Gastroesophageal sphincter (tissue), 4 donors: ENCODE data around the gene NOX3. TPM values are rescaled to one million over a fixed set of nuclear protein-coding genes. Genes with fewer than 3 reads are reported as not detected.

Experiments used
- ATAC-seq: fragments of 150-250 bp; one replicate; pipeline ENCODE4 v1.9.1; 2016; ENCODE audit warnings: mild to moderate bottlenecking, moderate library complexity
- H3K27ac ChIP-seq, 4 donors: fragments of 200-600 bp; sonication (generic) in 3 of 4; 1 replicate in 3 of 4; 2 replicates in 1 of 4; pipeline ENCODE4 v1.5.1; 2016 to 2019
- H3K27me3 ChIP-seq: fragments of 200-600 bp; sonication (generic); one replicate; pipeline ENCODE4 v1.5.1; 2019
- H3K36me3 ChIP-seq, 2 donors: fragments of 200-600 bp; sonication (generic); one replicate each; pipeline ENCODE4 v1.5.1; 2019; ENCODE audit warnings: control low read depth in 1 of 2
- H3K4me1 ChIP-seq, 3 donors: fragments of 200-600 bp; sonication (generic); 1 replicate in 2 of 3; 2 replicates in 1 of 3; pipeline ENCODE4 v1.5.1; 2016 to 2019; ENCODE audit warnings: control low read depth in 2 of 3
- H3K4me3 ChIP-seq, 2 donors: fragments of 200-600 bp; sonication (generic); one replicate each; pipeline ENCODE4 v1.5.1; 2019; ENCODE audit warnings: mild to moderate bottlenecking in 1 of 2, moderate library complexity in 1 of 2
- H3K9me3 ChIP-seq, 3 donors: fragments of 200-600 bp; sonication (generic); one replicate each; pipeline ENCODE4 v1.5.1; 2017 to 2019; ENCODE audit warnings: control low read depth in 2 of 3
- EP300 ChIP-seq: sonication (generic); formaldehyde crosslinking; IDR thresholded peaks from one replicate; pipeline ENCODE4 v1.6.1; 2017; ENCODE audit warnings: antibody characterized with exemption, mild to moderate bottlenecking
- POLR2A ChIP-seq, 2 donors: fragments of 450-650 bp; IDR thresholded peaks; one replicate each; pipeline ENCODE4 v1.6.1; 2017; ENCODE audit warnings: antibody characterized with exemption in 2 of 2, mild to moderate bottlenecking in 2 of 2, moderate library complexity in 1 of 2
- POLR2AphosphoS5 ChIP-seq: sonication (generic); formaldehyde crosslinking; IDR thresholded peaks from one replicate; pipeline ENCODE4 v1.6.1; 2017; ENCODE audit warnings: antibody characterized with exemption
- WGBS, 2 donors: methylation state at CpG; one replicate each; pipeline ENCODE4 v1.1.5; 2018; ENCODE audit warnings: low coverage in 1 of 2; 5-methylcytosine and 5-hydroxymethylcytosine counted together
- total RNA-seq, 4 donors: library from RNA; depleted of rRNA; stranded (reverse); fragments of >200 nt; gene quantifications; one replicate each; pipeline ENCODE4 v1.1.0, GENCODE V29; 2016
- TF ChIP-seq, protein P1 (sequence below), 4 experiments: fragments of 200-600 bp in 2 of 4; fragments of 450-650 bp in 2 of 4; sonication (generic) in 1 of 4; IDR thresholded peaks; one replicate each; pipeline ENCODE4 v1.5.1; 2017 to 2019; ENCODE audit warnings: antibody characterized with exemption in 4 of 4, mild to moderate bottlenecking in 2 of 4, moderate library complexity in 2 of 4

The NOX3 gene
- total RNA-seq, 4 donors from 2014 or later = 0.54 TPM; not detected in 3

DNA sequence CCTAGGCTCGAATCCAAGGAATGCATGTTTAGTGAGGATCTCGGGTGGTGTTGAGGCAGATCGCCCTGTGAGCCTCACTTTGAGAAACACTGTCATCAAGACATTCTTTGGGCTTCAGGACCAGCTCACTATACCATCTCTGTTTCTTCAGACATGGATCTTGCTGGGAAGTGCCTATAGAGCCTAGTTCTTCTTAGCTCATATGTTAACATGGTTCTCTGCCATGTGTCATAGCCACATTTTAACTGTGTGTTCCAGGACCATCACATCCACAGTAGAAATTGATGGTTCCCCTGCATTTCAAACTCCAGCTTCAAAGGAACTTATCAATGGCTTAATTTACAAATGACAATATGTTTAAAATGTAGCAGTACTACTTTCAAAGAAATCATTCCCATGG, 57.4 kb downstream of the NOX3 start:
- no peaks in the 10 kb centered on the region for H3K36me3 ChIP-seq
- no peak overlapping the region for H3K27ac ChIP-seq
- H3K4me3 ChIP-seq = no peak overlapping the region
- no peaks in the 10 kb centered on the region for H3K27me3 ChIP-seq
- WGBS, 2 donors = 55% methylated on average over 3 of the region's 3 CpGs; no CpG with 5 or more reads in 1 of the 2 donors
- H3K4me1 ChIP-seq = no peaks in the 10 kb centered on the region
- no peak for TF ChIP-seq POLR2A (IDR thresholded peaks at IDR 0.05)
- no peak for TF ChIP-seq EP300
- TF ChIP-seq POLR2AphosphoS5 = no peak
- TF ChIP-seq, protein P1, sequence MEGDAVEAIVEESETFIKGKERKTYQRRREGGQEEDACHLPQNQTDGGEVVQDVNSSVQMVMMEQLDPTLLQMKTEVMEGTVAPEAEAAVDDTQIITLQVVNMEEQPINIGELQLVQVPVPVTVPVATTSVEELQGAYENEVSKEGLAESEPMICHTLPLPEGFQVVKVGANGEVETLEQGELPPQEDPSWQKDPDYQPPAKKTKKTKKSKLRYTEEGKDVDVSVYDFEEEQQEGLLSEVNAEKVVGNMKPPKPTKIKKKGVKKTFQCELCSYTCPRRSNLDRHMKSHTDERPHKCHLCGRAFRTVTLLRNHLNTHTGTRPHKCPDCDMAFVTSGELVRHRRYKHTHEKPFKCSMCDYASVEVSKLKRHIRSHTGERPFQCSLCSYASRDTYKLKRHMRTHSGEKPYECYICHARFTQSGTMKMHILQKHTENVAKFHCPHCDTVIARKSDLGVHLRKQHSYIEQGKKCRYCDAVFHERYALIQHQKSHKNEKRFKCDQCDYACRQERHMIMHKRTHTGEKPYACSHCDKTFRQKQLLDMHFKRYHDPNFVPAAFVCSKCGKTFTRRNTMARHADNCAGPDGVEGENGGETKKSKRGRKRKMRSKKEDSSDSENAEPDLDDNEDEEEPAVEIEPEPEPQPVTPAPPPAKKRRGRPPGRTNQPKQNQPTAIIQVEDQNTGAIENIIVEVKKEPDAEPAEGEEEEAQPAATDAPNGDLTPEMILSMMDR (IDR thresholded peaks at IDR 0.05) = no peak
- no peak for ATAC-seq
- no peaks in the 10 kb centered on the region for H3K9me3 ChIP-seq

DNA sequence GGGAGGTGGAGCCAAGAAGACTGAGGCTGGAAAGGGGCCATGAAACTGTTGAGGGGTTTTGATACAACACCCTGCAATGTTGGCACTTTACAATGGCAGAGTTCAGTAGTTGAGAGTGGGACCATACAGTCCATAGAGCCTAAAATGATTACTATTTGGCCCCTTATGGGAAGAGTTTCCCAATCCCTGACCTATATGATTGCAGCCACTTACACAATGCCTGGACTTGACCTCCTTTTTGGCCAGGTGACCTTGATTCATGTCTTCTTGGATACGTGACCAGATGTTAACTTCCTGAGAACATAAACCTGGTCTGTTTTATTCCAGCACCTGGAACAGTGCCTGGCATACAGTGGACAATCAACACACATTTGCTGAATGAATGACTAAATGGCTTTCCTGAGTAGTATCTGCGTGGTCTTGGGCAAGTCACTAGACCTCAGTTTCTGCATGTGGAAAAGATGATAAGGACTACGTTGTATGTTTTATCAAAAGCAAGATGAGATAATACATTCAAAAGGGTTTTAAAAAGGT, 58.4 kb downstream of the NOX3 start:
- WGBS, 2 donors = 79 to 82% methylated on average over 2 to 3 of the region's 3 CpGs
- Histone ChIP-seq H3K36me3 (no peaks in the 10 kb centered on the region), H3K27me3 (no peaks in the 10 kb centered on the region), H3K4me3 (no peak overlapping the region), H3K4me1 (no peaks in the 10 kb centered on the region), H3K27ac (no peak overlapping the region), H3K9me3 (no peaks in the 10 kb centered on the region)
- no peak for ATAC-seq
- no peak for TF ChIP-seq POLR2AphosphoS5
- TF ChIP-seq EP300 = no peak
- TF ChIP-seq, protein P1 (IDR thresholded peaks at IDR 0.05) = no peak

DNA sequence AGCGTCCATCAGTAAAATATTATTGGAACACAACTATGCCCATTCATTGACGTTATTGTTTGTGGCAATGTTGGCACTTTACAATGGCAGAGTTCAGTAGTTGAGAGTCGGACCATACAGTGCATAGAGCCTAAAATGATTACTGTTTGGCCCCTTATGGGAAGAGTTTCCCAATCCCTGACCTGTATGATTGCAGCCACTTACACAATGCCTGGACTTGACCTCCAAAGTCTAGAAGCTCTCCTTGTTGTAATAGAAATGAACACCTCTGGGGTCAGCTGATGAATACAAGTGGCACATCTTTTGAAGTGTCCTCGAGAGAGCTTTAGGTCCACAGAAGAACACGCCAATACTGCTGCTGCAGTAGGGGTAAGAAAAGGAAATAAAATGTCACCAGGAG, 59.0 kb downstream of the NOX3 start:
- TF ChIP-seq POLR2AphosphoS5 (no peak), EP300 (no peak), POLR2A (IDR thresholded peaks at IDR 0.05) (no peak)
- TF ChIP-seq, protein P1 (IDR thresholded peaks at IDR 0.05) = no peak
- no peak for ATAC-seq
- WGBS, 2 donors = 88 to 90% methylated on average over 5 of the region's 5 CpGs

DNA sequence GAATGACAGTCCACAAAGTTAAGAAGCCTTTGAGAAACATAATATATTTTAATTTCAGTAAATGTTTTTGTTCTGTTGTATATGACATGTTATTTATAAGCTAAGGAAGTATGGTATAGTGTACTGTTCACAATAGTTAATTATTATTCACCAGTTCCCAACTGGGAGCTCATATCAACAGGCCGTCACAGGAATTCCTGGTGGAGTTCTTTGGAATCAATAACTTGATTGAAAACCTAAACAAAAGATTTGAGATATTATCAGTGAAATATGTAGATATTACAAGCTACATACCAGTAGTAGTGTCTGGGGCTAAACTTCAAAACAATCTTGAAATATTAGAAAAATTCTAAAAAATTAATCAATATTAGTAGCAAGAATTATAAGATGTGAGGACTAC, 60.3 kb downstream of the NOX3 start:
- Histone ChIP-seq H3K4me3 (no peak overlapping the region), H3K4me1 (no peaks in the 10 kb centered on the region), H3K9me3 (no peaks in the 10 kb centered on the region), H3K36me3 (no peaks in the 10 kb centered on the region), H3K27ac (no peak overlapping the region), H3K27me3 (no peaks in the 10 kb centered on the region)
- WGBS, 2 donors = 94 to 100% methylated on average over 1 of the region's 1 CpG
- ATAC-seq = no peak
- TF ChIP-seq POLR2AphosphoS5 (no peak), POLR2A (IDR thresholded peaks at IDR 0.05) (no peak), EP300 (no peak)
- TF ChIP-seq, protein P1 (IDR thresholded peaks at IDR 0.05) = no peak

More for the DNA sequence above, 59.0 kb downstream of the NOX3 start:
- H3K4me3 ChIP-seq = no peak overlapping the region
- no peaks in the 10 kb centered on the region for H3K9me3 ChIP-seq
- H3K4me1 ChIP-seq = no peaks in the 10 kb centered on the region
- no peaks in the 10 kb centered on the region for H3K27me3 ChIP-seq
- no peaks in the 10 kb centered on the region for H3K36me3 ChIP-seq
- no peak overlapping the region for H3K27ac ChIP-seq

DNA sequence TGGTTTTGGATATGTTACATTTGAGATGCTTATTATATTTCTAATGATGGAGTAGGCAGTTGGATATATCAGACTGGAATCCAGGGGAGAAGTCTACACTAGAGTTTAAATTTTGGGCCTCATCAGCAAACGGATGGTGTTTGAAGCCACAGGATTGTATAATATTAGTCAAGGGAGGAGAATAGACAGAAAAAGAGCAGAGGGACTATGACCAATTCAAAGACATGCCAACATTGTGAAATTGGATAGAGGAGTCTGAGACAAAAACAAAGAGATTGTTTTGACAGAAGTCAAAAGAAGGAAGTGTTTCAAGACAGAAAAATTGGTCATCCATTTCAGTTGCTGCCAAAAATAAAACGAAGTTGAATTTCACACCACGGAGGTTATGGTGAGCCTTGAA, 66.5 kb downstream of the NOX3 start:
- no peak overlapping the region for H3K4me3 ChIP-seq
- no peak for ATAC-seq
- 20 to 57% methylated on average over 1 to 3 of the region's 3 CpGs for WGBS, 2 donors
- H3K4me1 ChIP-seq = no peaks in the 10 kb centered on the region
- H3K27me3 ChIP-seq = no peaks in the 10 kb centered on the region
- TF ChIP-seq POLR2A (IDR thresholded peaks at IDR 0.05) (no peak), POLR2AphosphoS5 (no peak), EP300 (no peak)
- TF ChIP-seq, protein P1 (IDR thresholded peaks at IDR 0.05) = no peak
- no peak overlapping the region for H3K27ac ChIP-seq
- no peaks in the 10 kb centered on the region for H3K9me3 ChIP-seq
- H3K36me3 ChIP-seq = no peaks in the 10 kb centered on the region
